SU-DHL-6 (cell line): Measurements from ENCODE around the gene RAB3GAP2.

Source experiments
- EZH2phosphoT487 ChIP-seq: fragments of 200-600 bp; sonication (generic), shearing (Covaris generic); conservative IDR thresholded peaks from 2 replicates; pipeline ENCODE4 v1.6.1; 2018; ENCODE audit warnings: mild to moderate bottlenecking, antibody characterized with exemption, low read length, moderate library complexity, mixed read lengths
- TF ChIP-seq, protein P1 (sequence below): fragments of 200-600 bp; sonication (generic); IDR thresholded peaks from one replicate; pipeline ENCODE4 v1.5.1; 2017; ENCODE audit warnings: antibody characterized with exemption, mild to moderate bottlenecking, low read length, moderate library complexity; ENCODE audit not compliant: insufficient read depth, poor library complexity, severe bottlenecking

DNA sequence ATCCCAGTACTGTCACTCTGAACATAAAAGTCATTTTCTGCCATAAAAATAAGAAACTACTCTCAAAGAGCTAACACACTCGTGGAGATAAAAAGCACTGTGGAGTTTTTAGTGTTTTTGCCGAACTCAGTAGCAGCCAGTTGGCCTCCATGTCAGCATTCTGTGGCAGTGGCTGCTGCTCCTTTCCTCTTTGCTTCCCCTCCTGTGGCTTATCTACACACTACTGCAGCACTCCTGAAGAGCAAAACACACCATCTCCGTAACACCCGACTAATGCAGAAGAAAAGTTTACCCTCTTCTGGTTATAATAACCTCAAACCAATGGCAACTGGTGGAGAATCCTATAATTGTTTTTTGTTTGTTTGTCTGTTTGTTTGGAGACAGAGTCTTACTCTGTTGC lies 44.9 kb downstream of the RAB3GAP2 start:
- TF ChIP-seq, protein P1, sequence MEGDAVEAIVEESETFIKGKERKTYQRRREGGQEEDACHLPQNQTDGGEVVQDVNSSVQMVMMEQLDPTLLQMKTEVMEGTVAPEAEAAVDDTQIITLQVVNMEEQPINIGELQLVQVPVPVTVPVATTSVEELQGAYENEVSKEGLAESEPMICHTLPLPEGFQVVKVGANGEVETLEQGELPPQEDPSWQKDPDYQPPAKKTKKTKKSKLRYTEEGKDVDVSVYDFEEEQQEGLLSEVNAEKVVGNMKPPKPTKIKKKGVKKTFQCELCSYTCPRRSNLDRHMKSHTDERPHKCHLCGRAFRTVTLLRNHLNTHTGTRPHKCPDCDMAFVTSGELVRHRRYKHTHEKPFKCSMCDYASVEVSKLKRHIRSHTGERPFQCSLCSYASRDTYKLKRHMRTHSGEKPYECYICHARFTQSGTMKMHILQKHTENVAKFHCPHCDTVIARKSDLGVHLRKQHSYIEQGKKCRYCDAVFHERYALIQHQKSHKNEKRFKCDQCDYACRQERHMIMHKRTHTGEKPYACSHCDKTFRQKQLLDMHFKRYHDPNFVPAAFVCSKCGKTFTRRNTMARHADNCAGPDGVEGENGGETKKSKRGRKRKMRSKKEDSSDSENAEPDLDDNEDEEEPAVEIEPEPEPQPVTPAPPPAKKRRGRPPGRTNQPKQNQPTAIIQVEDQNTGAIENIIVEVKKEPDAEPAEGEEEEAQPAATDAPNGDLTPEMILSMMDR, result no peak
- TF ChIP-seq EZH2phosphoT487, result no peak
